HepG2 (cell line): ENCODE data around the gene SLC13A3. TPM values are rescaled to one million over a fixed set of nuclear protein-coding genes. Genes with fewer than 3 reads are reported as not detected.

Source experiments
- ATF6 ChIP-seq: sonication (generic); formaldehyde crosslinking; conservative IDR thresholded peaks from 2 replicates; pipeline ENCODE4 v1.4.0; 2020; ENCODE audit warnings: missing genetic modification reagents
- POGK ChIP-seq: sonication (generic); formaldehyde crosslinking; conservative IDR thresholded peaks from 2 replicates; pipeline ENCODE4 v1.8.0; 2022; ENCODE audit warnings: mild to moderate bottlenecking, moderate library complexity, missing genetic modification reagents
- PPARG ChIP-seq: conservative IDR thresholded peaks from 2 replicates; pipeline ENCODE4 v1.6.1; 2016; ENCODE audit warnings: missing biosample characterization, missing genetic modification reagents
- TBP ChIP-seq: sonication (generic); formaldehyde crosslinking; IDR thresholded peaks from 2 replicates; pipeline ENCODE4 v1.5.0; 2020; ENCODE audit warnings: missing genetic modification reagents
- ZBTB44 ChIP-seq: sonication (generic); formaldehyde crosslinking; IDR thresholded peaks from 2 replicates; pipeline ENCODE4 v1.4.0; 2020; ENCODE audit warnings: missing genetic modification reagents
- ZBTB7B ChIP-seq: sonication (generic); formaldehyde crosslinking; IDR thresholded peaks from 2 replicates; pipeline ENCODE4 v1.4.0; 2020; ENCODE audit warnings: missing genetic modification reagents
- ZFY ChIP-seq: sonication (generic); formaldehyde crosslinking; IDR thresholded peaks from 2 replicates; pipeline ENCODE4 v1.4.0; 2020; ENCODE audit warnings: missing genetic modification reagents
- ZNF652 ChIP-seq: IDR thresholded peaks from 2 replicates; pipeline ENCODE4 v1.6.1; 2016; ENCODE audit warnings: low read depth, borderline replicate concordance
- ZNF841 ChIP-seq: sonication (generic); formaldehyde crosslinking; IDR thresholded peaks from 2 replicates; pipeline ENCODE4 v1.8.1; 2023; ENCODE audit warnings: missing genetic modification reagents, borderline replicate concordance
- ZNF878 ChIP-seq: sonication (generic); formaldehyde crosslinking; IDR thresholded peaks from 2 replicates; pipeline ENCODE4 v1.8.1; 2023; ENCODE audit warnings: mild to moderate bottlenecking, missing genetic modification reagents, moderate library complexity
- ZNF883 ChIP-seq: sonication (generic); formaldehyde crosslinking; IDR thresholded peaks from 2 replicates; pipeline ENCODE4 v1.5.1; 2020; ENCODE audit warnings: mild to moderate bottlenecking, missing genetic modification reagents; ENCODE audit errors: not compliant biosample characterization
- ZNF891 ChIP-seq: sonication (generic); formaldehyde crosslinking; IDR thresholded peaks from 2 replicates; pipeline ENCODE4 v1.5.0; 2020; ENCODE audit warnings: mild to moderate bottlenecking, missing genetic modification reagents
- polyA plus RNA-seq, 8 experiments: library from polyadenylated mRNA; depleted of rRNA in 3 of 8; stranded (reverse) in 7 of 8; unstranded in 1 of 8; fragments of >200 nt; fragmentation: Illumina TruSeq in 4 of 8; extraction: Trizol in 4 of 8; gene quantifications; 2 replicates each; pipeline versions ENCODE4 v1.2.1 to v1.2.3, GENCODE V29; 2011 to 2016; ENCODE audit warnings: low read depth in 4 of 8, missing spikeins in 1 of 8, mixed read lengths in 1 of 8; ENCODE audit not compliant: insufficient read depth in 1 of 8
- total RNA-seq, 5 experiments: library from RNA; depleted of rRNA; stranded (reverse); fragments of >200 nt; fragmentation: Illumina TruSeq; extraction: Trizol; gene quantifications; 2 replicates each; pipeline ENCODE4 v1.2.3, GENCODE V29; 2016; ENCODE audit warnings: low read depth in 1 of 5
- TF ChIP-seq, protein P1 (sequence below): sonication (generic); formaldehyde crosslinking; IDR thresholded peaks from 2 replicates; pipeline ENCODE4 v1.4.0; 2020; ENCODE audit warnings: missing genetic modification reagents, borderline replicate concordance
- TF ChIP-seq, protein P2 (sequence below): IDR thresholded peaks from 2 replicates; pipeline ENCODE4 v1.6.1; 2016; ENCODE audit warnings: missing compliant biosample characterization, missing genetic modification reagents, borderline replicate concordance
- TF ChIP-seq, protein P3 (sequence below): fragments of 450-650 bp; IDR thresholded peaks from 2 replicates; pipeline ENCODE4 v1.6.1; 2016

Gene SLC13A3
- total and polyA plus RNA-seq, 2 of the 13 experiments (the other 11 are each of a cell fraction or from before 2014, with no cell fraction given) = 66.5 to 76.0 TPM

DNA sequence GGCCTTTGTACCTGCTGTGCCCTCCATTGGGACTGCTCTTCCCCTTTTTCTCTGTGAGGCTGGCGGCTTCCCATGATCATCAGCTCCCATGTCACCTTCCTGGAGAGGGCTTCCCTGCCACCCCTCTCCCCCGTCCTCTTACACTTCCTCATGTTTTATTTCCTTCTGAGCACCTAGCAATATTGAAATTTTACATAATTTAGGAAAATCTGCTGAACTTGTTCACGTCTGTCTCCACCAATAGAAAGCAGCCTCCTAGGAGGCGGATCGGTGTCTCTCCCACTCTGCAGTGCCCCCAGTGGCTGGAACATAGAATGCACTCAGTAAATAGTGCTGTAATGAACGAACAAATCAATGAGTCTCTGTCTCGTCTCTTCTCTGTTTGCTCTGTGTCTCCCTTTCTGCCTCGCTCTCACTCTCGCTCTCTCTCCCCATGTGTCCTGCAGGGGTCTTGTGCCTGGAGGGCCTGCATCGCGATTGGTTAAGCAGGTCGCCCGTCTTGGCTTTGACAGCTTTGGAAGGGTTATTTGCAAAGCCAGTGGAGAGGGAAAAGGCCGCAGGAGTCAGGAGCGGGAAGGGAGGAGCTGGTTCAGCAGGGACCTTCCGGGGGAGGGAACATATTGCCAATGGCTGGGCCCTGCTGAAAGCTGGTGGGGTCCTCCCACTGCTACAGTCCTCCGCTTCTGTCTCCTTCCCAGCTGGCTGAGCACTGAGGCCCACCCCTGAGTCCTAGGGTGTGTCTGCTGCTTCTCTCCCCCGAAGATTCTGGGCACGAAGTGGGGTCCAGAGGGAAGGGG is 88.7 kb downstream of the SLC13A3 start (continued):
- TF ChIP-seq, protein P1, sequence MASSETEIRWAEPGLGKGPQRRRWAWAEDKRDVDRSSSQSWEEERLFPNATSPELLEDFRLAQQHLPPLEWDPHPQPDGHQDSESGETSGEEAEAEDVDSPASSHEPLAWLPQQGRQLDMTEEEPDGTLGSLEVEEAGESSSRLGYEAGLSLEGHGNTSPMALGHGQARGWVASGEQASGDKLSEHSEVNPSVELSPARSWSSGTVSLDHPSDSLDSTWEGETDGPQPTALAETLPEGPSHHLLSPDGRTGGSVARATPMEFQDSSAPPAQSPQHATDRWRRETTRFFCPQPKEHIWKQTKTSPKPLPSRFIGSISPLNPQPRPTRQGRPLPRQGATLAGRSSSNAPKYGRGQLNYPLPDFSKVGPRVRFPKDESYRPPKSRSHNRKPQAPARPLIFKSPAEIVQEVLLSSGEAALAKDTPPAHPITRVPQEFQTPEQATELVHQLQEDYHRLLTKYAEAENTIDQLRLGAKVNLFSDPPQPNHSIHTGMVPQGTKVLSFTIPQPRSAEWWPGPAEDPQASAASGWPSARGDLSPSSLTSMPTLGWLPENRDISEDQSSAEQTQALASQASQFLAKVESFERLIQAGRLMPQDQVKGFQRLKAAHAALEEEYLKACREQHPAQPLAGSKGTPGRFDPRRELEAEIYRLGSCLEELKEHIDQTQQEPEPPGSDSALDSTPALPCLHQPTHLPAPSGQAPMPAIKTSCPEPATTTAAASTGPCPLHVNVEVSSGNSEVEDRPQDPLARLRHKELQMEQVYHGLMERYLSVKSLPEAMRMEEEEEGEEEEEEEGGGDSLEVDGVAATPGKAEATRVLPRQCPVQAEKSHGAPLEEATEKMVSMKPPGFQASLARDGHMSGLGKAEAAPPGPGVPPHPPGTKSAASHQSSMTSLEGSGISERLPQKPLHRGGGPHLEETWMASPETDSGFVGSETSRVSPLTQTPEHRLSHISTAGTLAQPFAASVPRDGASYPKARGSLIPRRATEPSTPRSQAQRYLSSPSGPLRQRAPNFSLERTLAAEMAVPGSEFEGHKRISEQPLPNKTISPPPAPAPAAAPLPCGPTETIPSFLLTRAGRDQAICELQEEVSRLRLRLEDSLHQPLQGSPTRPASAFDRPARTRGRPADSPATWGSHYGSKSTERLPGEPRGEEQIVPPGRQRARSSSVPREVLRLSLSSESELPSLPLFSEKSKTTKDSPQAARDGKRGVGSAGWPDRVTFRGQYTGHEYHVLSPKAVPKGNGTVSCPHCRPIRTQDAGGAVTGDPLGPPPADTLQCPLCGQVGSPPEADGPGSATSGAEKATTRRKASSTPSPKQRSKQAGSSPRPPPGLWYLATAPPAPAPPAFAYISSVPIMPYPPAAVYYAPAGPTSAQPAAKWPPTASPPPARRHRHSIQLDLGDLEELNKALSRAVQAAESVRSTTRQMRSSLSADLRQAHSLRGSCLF (CRISPR knock-in tag) = no peak
- TF ChIP-seq, protein P2, sequence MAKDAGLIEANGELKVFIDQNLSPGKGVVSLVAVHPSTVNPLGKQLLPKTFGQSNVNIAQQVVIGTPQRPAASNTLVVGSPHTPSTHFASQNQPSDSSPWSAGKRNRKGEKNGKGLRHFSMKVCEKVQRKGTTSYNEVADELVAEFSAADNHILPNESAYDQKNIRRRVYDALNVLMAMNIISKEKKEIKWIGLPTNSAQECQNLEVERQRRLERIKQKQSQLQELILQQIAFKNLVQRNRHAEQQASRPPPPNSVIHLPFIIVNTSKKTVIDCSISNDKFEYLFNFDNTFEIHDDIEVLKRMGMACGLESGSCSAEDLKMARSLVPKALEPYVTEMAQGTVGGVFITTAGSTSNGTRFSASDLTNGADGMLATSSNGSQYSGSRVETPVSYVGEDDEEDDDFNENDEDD (CRISPR knock-in tag) = peak; percentile 71; the same call in 1 of the 2 replicates
- TF ChIP-seq ZNF883 (CRISPR knock-in tag) = peak; percentile 68
- peak; percentile 70 for TF ChIP-seq PPARG (CRISPR knock-in tag)
- 0 out of 2 replicates have a peak, but pooled peaks have one; percentile 43 for TF ChIP-seq POGK
- peak; percentile 43; the same call in 1 of the 2 replicates for TF ChIP-seq ZBTB7B (CRISPR knock-in tag)
- no peak for TF ChIP-seq ZNF878
- peak; percentile 45; the same call in 1 of the 2 replicates for TF ChIP-seq ZFY (CRISPR knock-in tag)
- no peak for TF ChIP-seq TBP
- TF ChIP-seq ZBTB44 (CRISPR knock-in tag) = no peak
- TF ChIP-seq, protein P3, sequence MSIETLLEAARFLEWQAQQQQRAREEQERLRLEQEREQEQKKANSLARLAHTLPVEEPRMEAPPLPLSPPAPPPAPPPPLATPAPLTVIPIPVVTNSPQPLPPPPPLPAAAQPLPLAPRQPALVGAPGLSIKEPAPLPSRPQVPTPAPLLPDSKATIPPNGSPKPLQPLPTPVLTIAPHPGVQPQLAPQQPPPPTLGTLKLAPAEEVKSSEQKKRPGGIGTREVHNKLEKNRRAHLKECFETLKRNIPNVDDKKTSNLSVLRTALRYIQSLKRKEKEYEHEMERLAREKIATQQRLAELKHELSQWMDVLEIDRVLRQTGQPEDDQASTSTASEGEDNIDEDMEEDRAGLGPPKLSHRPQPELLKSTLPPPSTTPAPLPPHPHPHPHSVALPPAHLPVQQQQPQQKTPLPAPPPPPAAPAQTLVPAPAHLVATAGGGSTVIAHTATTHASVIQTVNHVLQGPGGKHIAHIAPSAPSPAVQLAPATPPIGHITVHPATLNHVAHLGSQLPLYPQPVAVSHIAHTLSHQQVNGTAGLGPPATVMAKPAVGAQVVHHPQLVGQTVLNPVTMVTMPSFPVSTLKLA = no peak
- no peak for TF ChIP-seq ZNF841 (CRISPR knock-in tag)
- TF ChIP-seq ATF6 (CRISPR knock-in tag) = no peak
- TF ChIP-seq ZNF652 (CRISPR knock-in tag) = no peak
- peak; percentile 77; the same call in 1 of the 2 replicates for TF ChIP-seq ZNF891 (CRISPR knock-in tag)
